Stimulated activated CD8-positive, alpha-beta memory T cell treated with anti-CD3 and anti-CD28 coated beads, Interleukin-15, amount 100 ng/mL, for 1 hour (primary cell): Measurements from ENCODE around the gene E2F4.

Source experiments
- DNase-seq: peaks from one replicate; pipeline ENCODE4 v3.0.0-alpha.2; 2020; ENCODE audit warnings: low read depth

The E2F4 gene

GRCh38 chr16:67235816-67236562, 44.0 kb downstream of the E2F4 start:
- DNase-seq, result no peak

- DNase-seq, result peak; percentile 38
Observed at GRCh38 chr16:67236563-67237395, 44.8 kb downstream of the E2F4 start.

GRCh38 chr16:67237396-67238277, 45.7 kb downstream of the E2F4 start:
- no peak for DNase-seq

GRCh38 chr16:67238278-67238575, 46.3 kb downstream of the E2F4 start:
- no peak for DNase-seq

GRCh38 chr16:67238806-67239470, 47.0 kb downstream of the E2F4 start:
- no peak for DNase-seq

GRCh38 chr16:67240506-67240905, 48.6 kb downstream of the E2F4 start:
- DNase-seq, result no peak

- DNase-seq, result no peak
Observed at GRCh38 chr16:67241008-67241900, 49.3 kb downstream of the E2F4 start.

GRCh38 chr16:67242138-67242730, 50.3 kb downstream of the E2F4 start:
- DNase-seq, result no peak

GRCh38 chr16:67243481-67243880, 51.5 kb downstream of the E2F4 start:
- no peak for DNase-seq

- DNase-seq, result peak; percentile 61
Observed at GRCh38 chr16:67244387-67245185, 52.6 kb downstream of the E2F4 start.

- no peak for DNase-seq
Observed at GRCh38 chr16:67245186-67245585, 53.2 kb downstream of the E2F4 start.

- DNase-seq, result no peak
Observed at GRCh38 chr16:67245674-67246080, 53.7 kb downstream of the E2F4 start.

GRCh38 chr16:67246081-67246755, 54.3 kb downstream of the E2F4 start:
- peak; percentile 21 for DNase-seq

- DNase-seq, result no peak
Observed at GRCh38 chr16:67246756-67247191, 54.8 kb downstream of the E2F4 start.

- peak; percentile 95 for DNase-seq
Observed at GRCh38 chr16:67247192-67248072, 55.5 kb downstream of the E2F4 start, which contains the start of gene FHOD1. TSS of gene FHOD1 (minus strand) at chr16:67247481. CDS start at chr16:67247410, 71 bp downstream.

GRCh38 chr16:67248073-67248400, 56.1 kb downstream of the E2F4 start:
- DNase-seq, result no peak
